Liver (tissue), 2 donors: Measurements from ENCODE around the gene TBX2.

Experiments
- GABPA ChIP-seq, 2 donors: IDR thresholded peaks in 1 of 2; conservative IDR thresholded peaks in 1 of 2; 2 replicates each; pipeline ENCODE4 v1.6.1; 2016; ENCODE audit warnings: antibody characterized with exemption in 2 of 2, mild to moderate bottlenecking in 1 of 2, moderate library complexity in 1 of 2
- MAX ChIP-seq: IDR thresholded peaks from 2 replicates; pipeline ENCODE4 v1.6.1; 2016; ENCODE audit warnings: antibody characterized with exemption
- REST ChIP-seq: IDR thresholded peaks from 2 replicates; pipeline ENCODE4 v1.6.1; 2016; ENCODE audit warnings: antibody characterized with exemption, mild to moderate bottlenecking
- ZBTB33 ChIP-seq: IDR thresholded peaks from 2 replicates; pipeline ENCODE4 v1.6.1; 2016; ENCODE audit warnings: antibody characterized with exemption
- donor health status: healthy.

GRCh38 chr17:61380217-61380835, 19.3 kb upstream of the TBX2 start:
- no peak for TF ChIP-seq ZBTB33
- TF ChIP-seq MAX, result no peak
- no peak for TF ChIP-seq GABPA (IDR thresholded peaks at IDR 0.05 in 1 of 2, conservative IDR thresholded peaks at IDR 0.05 in 1 of 2)
- no peak for TF ChIP-seq REST
